Natural killer cell (primary cell): ENCODE results near the gene RBM28. TPM values are rescaled to one million over a fixed set of nuclear protein-coding genes. Genes with fewer than 3 reads are reported as not detected.

ENCODE experiments used
- ATAC-seq, 3 donors: fragments of 150-1000 bp in 2 of 3; fragments of 200-7000 bp in 1 of 3; cut with Tn5 transposase; 1 replicate in 1 of 3; 2 replicates in 2 of 3; pipeline ENCODE4 v1.10.0; 2021; ENCODE audit warnings: mild to moderate bottlenecking in 2 of 3, moderate library complexity in 2 of 3
- DNase-seq, 2 donors: peaks; one replicate each; pipeline versions ENCODE4 v3.0.0 to v3.0.0-alpha.2; 2013 to 2021; ENCODE audit warnings: mixed read lengths in 1 of 2
- H3K27ac ChIP-seq: one replicate; pipeline ENCODE4 v1.5.1; 2013; ENCODE audit warnings: mild to moderate bottlenecking, low read length
- H3K27me3 ChIP-seq: one replicate; pipeline ENCODE4 v1.6.1; 2013; ENCODE audit warnings: low read length; ENCODE audit not compliant: control insufficient read depth, insufficient read depth
- H3K36me3 ChIP-seq: one replicate; pipeline ENCODE4 v1.6.1; 2013; ENCODE audit warnings: low read length; ENCODE audit not compliant: control insufficient read depth, insufficient read depth
- H3K4me1 ChIP-seq: one replicate; pipeline ENCODE4 v1.6.1; 2013; ENCODE audit warnings: low read length; ENCODE audit not compliant: control insufficient read depth, insufficient read depth
- H3K4me3 ChIP-seq: one replicate; pipeline ENCODE4 v1.5.1; 2013; ENCODE audit warnings: low read length
- H3K9me3 ChIP-seq: one replicate; pipeline ENCODE4 v1.6.1; 2013; ENCODE audit warnings: low read length; ENCODE audit not compliant: control insufficient read depth, insufficient read depth
- H3K27ac Mint-ChIP-seq, 2 donors: one replicate each; pipeline ENCODE4 v1.8.0; 2022; ENCODE audit warnings: mild to moderate bottlenecking in 2 of 2, mixed read lengths in 2 of 2, moderate library complexity in 1 of 2
- H3K27me3 Mint-ChIP-seq, 2 donors: one replicate each; pipeline ENCODE4 v1.8.0; 2022; ENCODE audit warnings: low read depth in 2 of 2, mixed read lengths in 2 of 2
- H3K36me3 Mint-ChIP-seq: one replicate; pipeline ENCODE4 v1.8.0; 2022; ENCODE audit warnings: mixed read lengths
- H3K4me1 Mint-ChIP-seq, 2 donors: one replicate each; pipeline ENCODE4 v1.8.0; 2022; ENCODE audit warnings: mixed read lengths in 2 of 2
- H3K4me3 Mint-ChIP-seq: one replicate; pipeline ENCODE4 v1.8.0; 2022; ENCODE audit warnings: mild to moderate bottlenecking, moderate library complexity, mixed read lengths
- H3K9me3 Mint-ChIP-seq, 2 donors: one replicate each; pipeline ENCODE4 v1.8.0; 2022; ENCODE audit warnings: mixed read lengths in 2 of 2
- CTCF ChIP-seq: fragments of 200-600 bp; IDR thresholded peaks from one replicate; pipeline ENCODE4 v1.8.0; 2022; ENCODE audit warnings: antibody characterized with exemption
- WGBS: methylation state at CpG from one replicate; pipeline ENCODE4 v1.1.7; 2013; ENCODE audit warnings: missing lambda C conversion rate; ENCODE audit not compliant: insufficient coverage; 5-methylcytosine and 5-hydroxymethylcytosine counted together
- intact Hi-C: fragments of 100-400 bp; cut with micrococcal nuclease; formaldehyde crosslinking; loops from one replicate; pipeline ENCODE4 v1.14.2; 2022
- total RNA-seq, 4 donors: library from RNA; stranded (reverse); fragments of 120-200 nt in 1 of 4; gene quantifications; one replicate each; pipeline versions ENCODE4 v1.2.3 to v1.2.4, GENCODE V29; 2013 to 2022

The RBM28 gene
- total RNA-seq, 3 donors from 2014 or later (not counting 1 experiment from before 2014, with no cell fraction given) = 32.5 to 48.7 (median 48.5) TPM

- no peak overlapping the region for H3K4me3 Mint-ChIP-seq
- peaks cover 14 to 18% of the 10 kb centered on the region in 2 donors for H3K27me3 Mint-ChIP-seq
- Histone ChIP-seq H3K27me3 (no peaks in the 10 kb centered on the region), H3K36me3 (no peaks in the 10 kb centered on the region), H3K9me3 (no peaks in the 10 kb centered on the region), H3K4me3 (no peak overlapping the region), H3K27ac (no peak overlapping the region), H3K4me1 (no peaks in the 10 kb centered on the region)
- 86% methylated on average over 5 of the region's 6 CpGs for WGBS
- no peaks in the 10 kb centered on the region for H3K4me1 Mint-ChIP-seq
- TF ChIP-seq CTCF = no peak
- no peaks in the 10 kb centered on the region for H3K36me3 Mint-ChIP-seq
- H3K27ac Mint-ChIP-seq = no peak overlapping the region
- H3K9me3 Mint-ChIP-seq = no peaks in the 10 kb centered on the region
- DNase-seq = no peak
- intact Hi-C loops = no loop called here
- no peak for ATAC-seq
Observed at GRCh38 chr7:128265156-128265905, 78.4 kb downstream of the RBM28 start.

GRCh38 chr7:128264477-128264876 is 79.2 kb downstream of the RBM28 start:
- DNase-seq (no peak), ATAC-seq (no peak)
- H3K36me3 ChIP-seq = no peaks in the 10 kb centered on the region
- H3K9me3 Mint-ChIP-seq = no peaks in the 10 kb centered on the region
- H3K27ac Mint-ChIP-seq = no peak overlapping the region
- no peak for TF ChIP-seq CTCF
- no peaks in the 10 kb centered on the region for H3K9me3 ChIP-seq
- no peak overlapping the region for H3K4me3 ChIP-seq
- H3K4me1 ChIP-seq = no peaks in the 10 kb centered on the region
- no peak overlapping the region for H3K4me3 Mint-ChIP-seq
- intact Hi-C loops = no loop called here
- H3K27ac ChIP-seq = no peak overlapping the region
- H3K27me3 ChIP-seq = no peaks in the 10 kb centered on the region
- H3K4me1 Mint-ChIP-seq = no peaks in the 10 kb centered on the region
- peaks cover 9 to 10% of the 10 kb centered on the region in 2 donors for H3K27me3 Mint-ChIP-seq
- H3K36me3 Mint-ChIP-seq = no peaks in the 10 kb centered on the region
- WGBS = 32% methylated on average over 1 of the region's 2 CpGs

GRCh38 chr7:128263420-128263819 is 80.3 kb downstream of the RBM28 start:
- TF ChIP-seq CTCF = no peak
- H3K27ac ChIP-seq = no peak overlapping the region
- H3K27ac Mint-ChIP-seq = no peak overlapping the region
- WGBS = 89% methylated on average over 3 of the region's 3 CpGs
- no peaks in the 10 kb centered on the region for H3K4me1 Mint-ChIP-seq
- no peak overlapping the region for H3K4me3 ChIP-seq
- H3K9me3 ChIP-seq = no peaks in the 10 kb centered on the region
- peaks cover under 1 to 4% of the 10 kb centered on the region in 2 donors for H3K27me3 Mint-ChIP-seq
- no peaks in the 10 kb centered on the region for H3K36me3 Mint-ChIP-seq
- H3K9me3 Mint-ChIP-seq = no peaks in the 10 kb centered on the region
- H3K36me3 ChIP-seq = no peaks in the 10 kb centered on the region
- no peaks in the 10 kb centered on the region for H3K4me1 ChIP-seq
- DNase-seq (no peak), ATAC-seq (no peak)
- intact Hi-C loops = no loop called here
- H3K27me3 ChIP-seq = no peaks in the 10 kb centered on the region
- no peak overlapping the region for H3K4me3 Mint-ChIP-seq
